A549 (cell line): Measurements from ENCODE around the gene SLC18A3.

Source experiments
- CEBPB ChIP-seq, 2 experiments: fragments of >200 bp in 1 of 2; sonication (Bioruptor Twin) in 1 of 2; formaldehyde crosslinking in 1 of 2; IDR thresholded peaks; 2 replicates each; pipeline ENCODE4 v1.6.1; 2012 to 2016
- CHD2 ChIP-seq: fragments of 150-350 bp; IDR thresholded peaks from 2 replicates; pipeline ENCODE4 v1.6.1; 2014; ENCODE audit warnings: low read length; ENCODE audit not compliant: partially characterized antibody
- FOSL2 ChIP-seq, 2 experiments: fragments of 450-650 bp in 1 of 2; fragments of >200 bp in 1 of 2; sonication (Bioruptor Twin) in 1 of 2; formaldehyde crosslinking; IDR thresholded peaks; 2 replicates each; pipeline versions ENCODE4 v1.5.0 to v1.6.1; 2016 to 2020; ENCODE audit warnings: mild to moderate bottlenecking in 1 of 2, moderate library complexity in 1 of 2
- PHF8 ChIP-seq: fragments of 200-600 bp; sonication (generic); IDR thresholded peaks from 2 replicates; pipeline ENCODE4 v1.6.1; 2016; ENCODE audit warnings: low read depth, mild to moderate bottlenecking, antibody characterized with exemption, moderate library complexity, borderline replicate concordance
- POLR2A ChIP-seq: IDR thresholded peaks from 2 replicates; pipeline ENCODE4 v1.6.1; 2012; ENCODE audit warnings: mild to moderate bottlenecking, low read length
- POLR2AphosphoS2 ChIP-seq: conservative IDR thresholded peaks from 2 replicates; pipeline ENCODE4 v1.6.1; 2012; ENCODE audit warnings: low read length, improper control_type of control experiment, inconsistent platforms
- RAD21 ChIP-seq, 2 experiments: fragments of >200 bp in 1 of 2; sonication (Bioruptor Twin) in 1 of 2; formaldehyde crosslinking in 1 of 2; IDR thresholded peaks in 1 of 2; conservative IDR thresholded peaks in 1 of 2; 2 replicates in 1 of 2; 3 replicates in 1 of 2; pipeline ENCODE4 v1.6.1; 2012 to 2018; ENCODE audit warnings: inconsistent platforms in 1 of 2
- RFX5 ChIP-seq: fragments of 450-650 bp; IDR thresholded peaks from 2 replicates; pipeline ENCODE4 v1.7.1; 2014; ENCODE audit warnings: antibody characterized with exemption, mild to moderate bottlenecking, moderate library complexity
- TF ChIP-seq, protein P1 (sequence below): fragments of >200 bp; sonication (Bioruptor Twin); formaldehyde crosslinking; IDR thresholded peaks from 3 replicates; pipeline ENCODE4 v1.5.1; 2016
- TF ChIP-seq, protein P2 (sequence below): fragments of 450-650 bp; IDR thresholded peaks from 2 replicates; pipeline ENCODE4 v1.6.1; 2014; ENCODE audit warnings: antibody characterized with exemption
- TF ChIP-seq, protein P3 (sequence below): fragments of 200-600 bp; sonication (generic); IDR thresholded peaks from 2 replicates; pipeline ENCODE4 v1.6.1; 2016; ENCODE audit warnings: antibody characterized with exemption, mild to moderate bottlenecking, moderate library complexity
- TF ChIP-seq, protein P4 (sequence below): fragments of 250-450 bp; sonication (Bioruptor Pico); IDR thresholded peaks from 2 replicates; pipeline ENCODE4 v1.5.0; 2020; ENCODE audit warnings: low read depth, mild to moderate bottlenecking, moderate library complexity

DNA sequence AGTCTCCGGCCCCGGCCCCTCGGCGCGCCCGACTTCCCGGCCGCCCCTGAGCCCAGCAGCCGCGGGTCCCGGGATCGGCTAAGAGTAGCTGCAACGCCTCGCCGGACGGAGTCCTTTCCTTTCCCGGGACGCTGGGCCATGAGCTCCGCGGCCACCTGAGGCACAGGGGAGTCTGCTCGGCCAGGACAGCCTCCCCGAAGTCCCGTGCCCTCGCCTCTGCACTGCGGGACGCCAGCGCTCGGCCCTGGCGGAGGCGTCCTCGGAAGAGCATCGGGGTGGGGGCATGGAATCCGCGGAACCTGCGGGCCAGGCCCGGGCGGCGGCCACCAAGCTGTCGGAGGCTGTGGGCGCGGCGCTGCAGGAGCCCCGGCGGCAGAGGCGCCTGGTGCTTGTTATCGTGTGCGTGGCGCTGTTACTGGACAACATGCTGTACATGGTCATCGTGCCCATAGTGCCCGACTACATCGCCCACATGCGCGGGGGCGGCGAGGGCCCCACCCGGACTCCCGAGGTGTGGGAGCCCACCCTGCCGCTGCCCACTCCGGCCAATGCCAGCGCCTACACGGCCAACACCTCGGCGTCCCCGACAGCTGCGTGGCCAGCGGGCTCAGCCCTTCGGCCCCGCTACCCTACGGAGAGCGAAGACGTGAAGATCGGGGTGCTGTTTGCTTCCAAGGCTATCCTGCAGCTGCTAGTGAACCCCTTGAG is 502 bp downstream of the SLC18A3 start:
- no peak for TF ChIP-seq POLR2A
- TF ChIP-seq, protein P1, sequence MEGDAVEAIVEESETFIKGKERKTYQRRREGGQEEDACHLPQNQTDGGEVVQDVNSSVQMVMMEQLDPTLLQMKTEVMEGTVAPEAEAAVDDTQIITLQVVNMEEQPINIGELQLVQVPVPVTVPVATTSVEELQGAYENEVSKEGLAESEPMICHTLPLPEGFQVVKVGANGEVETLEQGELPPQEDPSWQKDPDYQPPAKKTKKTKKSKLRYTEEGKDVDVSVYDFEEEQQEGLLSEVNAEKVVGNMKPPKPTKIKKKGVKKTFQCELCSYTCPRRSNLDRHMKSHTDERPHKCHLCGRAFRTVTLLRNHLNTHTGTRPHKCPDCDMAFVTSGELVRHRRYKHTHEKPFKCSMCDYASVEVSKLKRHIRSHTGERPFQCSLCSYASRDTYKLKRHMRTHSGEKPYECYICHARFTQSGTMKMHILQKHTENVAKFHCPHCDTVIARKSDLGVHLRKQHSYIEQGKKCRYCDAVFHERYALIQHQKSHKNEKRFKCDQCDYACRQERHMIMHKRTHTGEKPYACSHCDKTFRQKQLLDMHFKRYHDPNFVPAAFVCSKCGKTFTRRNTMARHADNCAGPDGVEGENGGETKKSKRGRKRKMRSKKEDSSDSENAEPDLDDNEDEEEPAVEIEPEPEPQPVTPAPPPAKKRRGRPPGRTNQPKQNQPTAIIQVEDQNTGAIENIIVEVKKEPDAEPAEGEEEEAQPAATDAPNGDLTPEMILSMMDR = no peak
- TF ChIP-seq, protein P2, sequence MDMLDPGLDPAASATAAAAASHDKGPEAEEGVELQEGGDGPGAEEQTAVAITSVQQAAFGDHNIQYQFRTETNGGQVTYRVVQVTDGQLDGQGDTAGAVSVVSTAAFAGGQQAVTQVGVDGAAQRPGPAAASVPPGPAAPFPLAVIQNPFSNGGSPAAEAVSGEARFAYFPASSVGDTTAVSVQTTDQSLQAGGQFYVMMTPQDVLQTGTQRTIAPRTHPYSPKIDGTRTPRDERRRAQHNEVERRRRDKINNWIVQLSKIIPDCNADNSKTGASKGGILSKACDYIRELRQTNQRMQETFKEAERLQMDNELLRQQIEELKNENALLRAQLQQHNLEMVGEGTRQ = no peak
- no peak for TF ChIP-seq PHF8
- no peak for TF ChIP-seq POLR2AphosphoS2
- TF ChIP-seq, protein P3, sequence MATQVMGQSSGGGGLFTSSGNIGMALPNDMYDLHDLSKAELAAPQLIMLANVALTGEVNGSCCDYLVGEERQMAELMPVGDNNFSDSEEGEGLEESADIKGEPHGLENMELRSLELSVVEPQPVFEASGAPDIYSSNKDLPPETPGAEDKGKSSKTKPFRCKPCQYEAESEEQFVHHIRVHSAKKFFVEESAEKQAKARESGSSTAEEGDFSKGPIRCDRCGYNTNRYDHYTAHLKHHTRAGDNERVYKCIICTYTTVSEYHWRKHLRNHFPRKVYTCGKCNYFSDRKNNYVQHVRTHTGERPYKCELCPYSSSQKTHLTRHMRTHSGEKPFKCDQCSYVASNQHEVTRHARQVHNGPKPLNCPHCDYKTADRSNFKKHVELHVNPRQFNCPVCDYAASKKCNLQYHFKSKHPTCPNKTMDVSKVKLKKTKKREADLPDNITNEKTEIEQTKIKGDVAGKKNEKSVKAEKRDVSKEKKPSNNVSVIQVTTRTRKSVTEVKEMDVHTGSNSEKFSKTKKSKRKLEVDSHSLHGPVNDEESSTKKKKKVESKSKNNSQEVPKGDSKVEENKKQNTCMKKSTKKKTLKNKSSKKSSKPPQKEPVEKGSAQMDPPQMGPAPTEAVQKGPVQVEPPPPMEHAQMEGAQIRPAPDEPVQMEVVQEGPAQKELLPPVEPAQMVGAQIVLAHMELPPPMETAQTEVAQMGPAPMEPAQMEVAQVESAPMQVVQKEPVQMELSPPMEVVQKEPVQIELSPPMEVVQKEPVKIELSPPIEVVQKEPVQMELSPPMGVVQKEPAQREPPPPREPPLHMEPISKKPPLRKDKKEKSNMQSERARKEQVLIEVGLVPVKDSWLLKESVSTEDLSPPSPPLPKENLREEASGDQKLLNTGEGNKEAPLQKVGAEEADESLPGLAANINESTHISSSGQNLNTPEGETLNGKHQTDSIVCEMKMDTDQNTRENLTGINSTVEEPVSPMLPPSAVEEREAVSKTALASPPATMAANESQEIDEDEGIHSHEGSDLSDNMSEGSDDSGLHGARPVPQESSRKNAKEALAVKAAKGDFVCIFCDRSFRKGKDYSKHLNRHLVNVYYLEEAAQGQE = no peak
- TF ChIP-seq FOSL2 (IDR thresholded peaks at IDR 0.05) = no peak
- no peak for TF ChIP-seq FOSL2 (CRISPR knock-in tag; IDR thresholded peaks at IDR 0.05)
- no peak for TF ChIP-seq RFX5
- TF ChIP-seq CEBPB (IDR thresholded peaks at IDR 0.05) = no peak
- TF ChIP-seq, protein P4, sequence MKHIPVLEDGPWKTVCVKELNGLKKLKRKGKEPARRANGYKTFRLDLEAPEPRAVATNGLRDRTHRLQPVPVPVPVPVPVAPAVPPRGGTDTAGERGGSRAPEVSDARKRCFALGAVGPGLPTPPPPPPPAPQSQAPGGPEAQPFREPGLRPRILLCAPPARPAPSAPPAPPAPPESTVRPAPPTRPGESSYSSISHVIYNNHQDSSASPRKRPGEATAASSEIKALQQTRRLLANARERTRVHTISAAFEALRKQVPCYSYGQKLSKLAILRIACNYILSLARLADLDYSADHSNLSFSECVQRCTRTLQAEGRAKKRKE (CRISPR knock-in tag) = no peak
- TF ChIP-seq CHD2 = no peak
- no peak for TF ChIP-seq RAD21 (conservative IDR thresholded peaks at IDR 0.05 in 1 of 2, IDR thresholded peaks at IDR 0.05 in 1 of 2)
